Common myeloid progenitor, CD34-positive (primary cell): ENCODE measurements around the gene KMT5C.

Experiments
- CTCF ChIA-PET: fragments of 350-600 bp; sonication (Branson Sonifier 250); formaldehyde crosslinking; loops from one replicate; lab custom pipeline; 2021; ENCODE audit warnings: antibody characterized with exemption; lab: Charles Lee
- POLR2A ChIA-PET: fragments of 350-600 bp; sonication (Branson Sonifier 250); formaldehyde crosslinking; loops from one replicate; lab custom pipeline; 2021; ENCODE audit warnings: antibody characterized with exemption; lab: Charles Lee
- DNase-seq, 3 donors: peaks; one replicate each; pipeline versions ENCODE4 v3.0.0 to v3.0.0-alpha.2; 2013
- H3K27ac ChIP-seq, 2 experiments: 1 replicate in 1 of 2; 2 replicates in 1 of 2; pipeline ENCODE4 v1.7.0; 2013; ENCODE audit warnings: inconsistent platforms in 2 of 2, low read length in 2 of 2, mild to moderate bottlenecking in 2 of 2, low read depth in 1 of 2, moderate library complexity in 1 of 2; ENCODE audit not compliant: severe bottlenecking in 2 of 2, insufficient read depth in 1 of 2, poor library complexity in 1 of 2
- H3K27me3 ChIP-seq, 5 experiments: replicated peaks in 2 of 5; 1 replicate in 3 of 5; 2 replicates in 2 of 5; pipeline versions ENCODE4 v1.6.1 to v1.7.0; 2013; ENCODE audit warnings: low read length in 4 of 5, mild to moderate bottlenecking in 2 of 5, moderate library complexity in 2 of 5, inconsistent platforms in 1 of 5; ENCODE audit not compliant: insufficient read depth in 5 of 5, control insufficient read depth in 4 of 5
- H3K36me3 ChIP-seq, 4 experiments: 1 replicate in 2 of 4; 2 replicates in 2 of 4; pipeline versions ENCODE4 v1.6.1 to v1.7.0; 2013; ENCODE audit warnings: low read length in 3 of 4, control low read depth in 1 of 4, mild to moderate bottlenecking in 1 of 4; ENCODE audit not compliant: control insufficient read depth in 4 of 4, insufficient read depth in 4 of 4
- H3K4me1 ChIP-seq, 4 experiments: 1 replicate in 3 of 4; 2 replicates in 1 of 4; pipeline versions ENCODE4 v1.6.1 to v1.7.1; 2013; ENCODE audit warnings: low read length in 3 of 4, mild to moderate bottlenecking in 3 of 4, control low read depth in 1 of 4, inconsistent platforms in 1 of 4, moderate library complexity in 1 of 4; ENCODE audit not compliant: control insufficient read depth in 4 of 4, insufficient read depth in 4 of 4; ENCODE audit errors: control extremely low read depth in 1 of 4
- H3K4me3 ChIP-seq, 7 experiments: 1 replicate in 4 of 7; 2 replicates in 3 of 7; pipeline versions ENCODE4 v1.5.1 to v1.7.0; 2013; ENCODE audit warnings: mild to moderate bottlenecking in 7 of 7, low read length in 6 of 7, moderate library complexity in 6 of 7, inconsistent platforms in 2 of 7, low read depth in 2 of 7, control low read depth in 1 of 7; ENCODE audit not compliant: insufficient read depth in 4 of 7, control insufficient read depth in 1 of 7; ENCODE audit errors: extremely low read depth in 1 of 7
- H3K9me3 ChIP-seq, 5 experiments: 1 replicate in 4 of 5; 2 replicates in 1 of 5; pipeline versions ENCODE4 v1.6.1 to v1.7.1; 2013; ENCODE audit warnings: low read length in 4 of 5, mild to moderate bottlenecking in 2 of 5, inconsistent platforms in 1 of 5, low read depth in 1 of 5, moderate library complexity in 1 of 5; ENCODE audit not compliant: control insufficient read depth in 4 of 5, insufficient read depth in 2 of 5; ENCODE audit errors: control extremely low read depth in 1 of 5
- WGBS: methylation state at CpG from one replicate; pipeline ENCODE4 v1.1.5; 2013; ENCODE audit not compliant: insufficient coverage; 5-methylcytosine and 5-hydroxymethylcytosine counted together

Gene KMT5C

DNA sequence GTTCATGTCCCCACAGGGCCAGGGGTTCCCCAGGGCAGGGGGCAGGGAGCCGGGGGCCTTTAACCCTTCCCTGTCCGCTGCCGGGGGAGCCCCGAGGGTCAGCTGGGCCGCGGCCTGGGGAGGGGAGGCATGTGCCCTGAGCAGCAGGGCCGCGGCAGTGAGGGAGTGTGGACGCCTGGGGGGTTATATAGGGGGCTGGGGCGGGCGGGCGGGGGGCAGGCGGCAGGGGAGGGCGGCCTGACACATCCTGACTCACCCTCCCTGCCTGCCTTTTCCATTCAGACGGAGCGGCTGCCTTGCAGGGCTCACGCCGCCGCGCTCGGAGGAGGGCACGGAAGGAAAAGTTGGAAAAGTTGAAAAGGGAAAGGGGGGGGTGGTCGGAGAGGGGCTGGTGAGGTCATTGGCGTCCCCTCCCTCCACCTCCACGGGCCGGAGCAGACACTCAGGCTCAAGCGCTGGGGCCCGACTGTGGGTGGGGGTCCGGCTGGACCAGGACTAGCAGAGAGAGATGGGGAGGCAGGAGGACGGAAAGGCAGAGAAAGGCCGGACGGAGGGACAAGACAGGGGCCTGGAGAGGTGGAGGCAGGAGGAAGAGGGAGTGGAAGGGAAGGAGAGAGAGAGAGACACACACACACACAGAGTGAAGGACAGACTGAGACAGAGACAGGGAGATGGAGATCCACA, 30.8 kb downstream of the KMT5C start, which contains the start of gene IL11:
TSS of gene IL11 (minus strand) at position 159 of the 684 bp plus-strand sequence. CDS start at position 6, 153 bp downstream.
- peaks cover 0 to 77% (median 18%) of the 10 kb centered on the region in 5 experiments for H3K27me3 ChIP-seq
- no peak for DNase-seq
- no peaks in the 10 kb centered on the region for H3K9me3 ChIP-seq
- H3K27ac ChIP-seq, result no peak within 1 kb of the TSS
- 17% methylated on average over 5 of the region's 32 CpGs for WGBS
- peak within 1 kb of the TSS in 3 of 7 experiments; percentile 26 to 57 (median 36) for H3K4me3 ChIP-seq
- CTCF ChIA-PET, result interaction anchor here (1.3 kb wide), 1 partner anchor 48 kb away, joined by 3 read pairs; no protein-coding TSS in a partner anchor
- POLR2A ChIA-PET, result no interaction called here
- H3K4me1 ChIP-seq, result peaks cover 0 to 27% (median 20%) of the 10 kb centered on the region in 4 experiments
- no peaks in the 10 kb centered on the region for H3K36me3 ChIP-seq

- no peak overlapping the region for H3K27ac ChIP-seq
These were observed 32.8 kb downstream of the KMT5C start for GRCh38 chr19:55372316-55373081.

DNA sequence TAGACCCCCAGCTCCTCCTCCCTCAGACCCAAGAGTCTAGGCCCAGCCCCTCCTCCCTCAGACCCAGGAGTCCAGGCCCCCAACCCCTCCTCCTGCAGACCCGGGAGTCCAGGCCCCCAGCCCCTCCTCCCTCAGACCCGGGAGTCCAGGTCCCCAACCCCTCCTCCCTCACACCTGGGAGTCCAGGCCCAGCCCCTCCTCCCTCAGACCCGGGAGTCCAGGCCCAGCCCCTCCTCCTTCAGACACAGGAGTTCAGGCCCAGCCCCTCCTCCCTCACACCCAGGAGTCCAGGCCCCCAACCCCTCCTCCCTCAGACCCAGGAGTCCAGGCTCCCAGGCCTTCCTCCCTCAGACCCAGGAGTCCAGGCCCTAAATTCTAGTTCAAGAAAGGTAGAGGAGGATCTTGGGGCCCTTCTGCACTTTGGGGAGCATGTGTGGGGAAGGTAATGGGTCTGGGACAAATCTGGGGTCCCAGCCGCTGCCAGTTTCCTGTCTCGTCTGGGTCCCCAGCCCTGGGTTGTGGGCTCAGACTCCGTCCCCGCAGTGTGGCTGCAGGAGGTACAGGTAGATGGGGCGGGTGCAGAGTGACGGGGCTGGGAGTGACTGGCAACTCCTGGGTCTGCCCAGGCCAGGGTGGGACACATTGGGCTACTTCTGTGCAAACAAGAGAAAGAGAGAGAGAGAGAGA, 33.8 kb downstream of the KMT5C start:
- Histone ChIP-seq H3K27ac (no peak overlapping the region), H3K36me3 (no peaks in the 10 kb centered on the region), H3K4me3 (no peak overlapping the region), H3K27me3 (peaks cover 0 to 89% (median 19%) of the 10 kb centered on the region in 5 experiments), H3K4me1 (peaks cover 0 to 27% (median 20%) of the 10 kb centered on the region in 4 experiments), H3K9me3 (no peaks in the 10 kb centered on the region)
- ChIA-PET POLR2A (interaction anchor here (1.4 kb wide), 1 partner anchor 10 kb away, joined by 4 read pairs; the partner anchor contains the start of gene TMEM238), CTCF (interaction anchor here (0.6 to 1.2 kb wide), 3 partner anchors 10 to 84 kb away, joined by 3 to 5 read pairs (median 3); partner anchors contain the start of gene GARIN5B)
- 63% methylated on average over 4 of the region's 9 CpGs for WGBS
- DNase-seq, result no peak

More at GRCh38 chr19:55372316-55373081, 32.8 kb downstream of the KMT5C start:
- CTCF ChIA-PET, result interaction anchor here (1.1 to 1.2 kb wide), 2 partner anchors 9 to 79 kb away, joined by 3 to 5 read pairs; partner anchors contain the start of gene GARIN5B
- Histone ChIP-seq H3K9me3 (no peaks in the 10 kb centered on the region), H3K27me3 (peaks cover 0 to 92% (median 21%) of the 10 kb centered on the region in 5 experiments), H3K4me3 (no peak overlapping the region), H3K36me3 (no peaks in the 10 kb centered on the region), H3K4me1 (peaks cover 0 to 27% (median 20%) of the 10 kb centered on the region in 4 experiments)
- 52% methylated on average over 9 of the region's 24 CpGs for WGBS
- POLR2A ChIA-PET, result interaction anchor here (0.7 to 1.4 kb wide), 2 partner anchors 11 to 118 kb away, joined by 3 to 4 read pairs; partner anchors contain the start of gene TMEM238
- peak; percentile 69 to 88 (median 86) for DNase-seq

DNA sequence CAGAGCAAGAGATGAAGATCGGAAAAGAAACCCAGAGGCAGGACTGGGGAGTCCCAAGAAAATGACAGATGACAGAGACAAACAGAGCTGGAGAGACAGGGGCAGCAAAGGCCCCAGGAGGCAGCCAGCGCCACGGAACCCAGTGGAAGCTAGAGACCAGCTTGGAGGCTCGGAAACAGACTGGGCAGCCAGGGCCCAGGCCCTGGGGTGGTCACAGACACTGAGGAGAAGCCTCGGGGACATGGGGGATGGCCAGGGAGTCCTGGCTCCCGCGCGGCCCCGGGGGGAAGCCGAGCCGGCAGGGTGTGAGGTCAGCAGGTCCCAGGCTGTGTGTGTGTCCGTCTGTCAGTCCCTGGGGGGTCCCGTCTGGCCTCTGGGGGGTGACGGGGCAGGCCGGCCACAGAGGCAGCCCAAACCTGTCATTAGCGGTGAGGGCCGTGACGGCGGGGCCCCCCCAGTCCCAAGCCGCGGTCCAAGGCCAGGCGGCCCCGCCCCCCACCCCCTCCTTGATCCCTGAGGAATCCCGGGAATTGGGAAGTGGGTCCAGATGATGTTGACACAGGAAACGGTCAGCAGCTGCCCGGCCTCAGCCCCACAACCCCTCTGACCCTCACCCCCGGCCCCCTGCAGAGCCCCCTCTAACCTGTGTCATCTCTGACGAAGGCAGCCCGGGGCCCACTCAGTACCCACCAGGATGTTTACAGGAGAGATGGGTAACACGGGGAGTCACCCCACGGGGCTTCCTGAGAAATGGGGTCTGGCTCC, 34.5 kb downstream of the KMT5C start:
- Histone ChIP-seq H3K27me3 (peaks cover 0 to 81% (median 19%) of the 10 kb centered on the region in 5 experiments), H3K27ac (no peak overlapping the region), H3K9me3 (no peaks in the 10 kb centered on the region), H3K4me1 (peaks cover 0 to 22% (median 18%) of the 10 kb centered on the region in 4 experiments), H3K36me3 (no peaks in the 10 kb centered on the region), H3K4me3 (no peak overlapping the region)
- no peak for DNase-seq
- CTCF ChIA-PET, result interaction anchor here (0.6 to 1.3 kb wide), 2 partner anchors 10 to 85 kb away, joined by 3 to 4 read pairs; no protein-coding TSS in a partner anchor
- POLR2A ChIA-PET, result no interaction called here
- WGBS, result 48% methylated on average over 14 of the region's 31 CpGs

GRCh38 chr19:55376241-55376933, 36.7 kb downstream of the KMT5C start, which contains the start of gene TMEM190:
Gene TMEM190, plus strand, starts transcription at chr19:55376826. Its CDS starts 28 bp downstream, at chr19:55376854.
- POLR2A ChIA-PET, result no interaction called here
- DNase-seq, result no peak
- 67% methylated on average over 15 of the region's 21 CpGs for WGBS
- no peak within 1 kb of the TSS for H3K4me3 ChIP-seq
- peaks cover 0 to 14% (median 12%) of the 10 kb centered on the region in 4 experiments for H3K4me1 ChIP-seq
- CTCF ChIA-PET, result no interaction called here
- no peak within 1 kb of the TSS for H3K27ac ChIP-seq
- H3K27me3 ChIP-seq, result peaks cover 0 to 61% (median 12%) of the 10 kb centered on the region in 5 experiments
- no peaks in the 10 kb centered on the region for H3K9me3 ChIP-seq
- H3K36me3 ChIP-seq, result no peaks in the 10 kb centered on the region
